Caco-2 (cell line): ENCODE results near the gene KIR2DL4. TPM values are rescaled to one million over a fixed set of nuclear protein-coding genes. Genes with fewer than 3 reads are reported as not detected.
"Not testable (repeated sequence)": the region's sequence is repeated elsewhere in the genome, so short reads cannot be mapped to it uniquely, and the experiment has no call there.

Experiments used
- Bru-seq: library from RNA; stranded (reverse); fragments of 400-500 nt; gene quantifications from one replicate; lab custom pipeline; 2021; lab: Mats Ljungman, UMichigan
- BruChase-seq, 2 experiments: library from RNA; stranded (reverse); fragments of 400-500 nt; gene quantifications; one replicate each; lab custom pipeline; 2021; lab: Mats Ljungman, UMichigan
- BruUV-seq: library from RNA; stranded (reverse); fragments of 400-500 nt; replicated peaks from 2 replicates; lab custom pipeline; 2021; lab: Mats Ljungman, UMichigan
- CTCF ChIA-PET: fragments of 300-600 bp; sonication (Branson Sonifier 250); formaldehyde crosslinking; loops from one replicate; lab custom pipeline; 2022; ENCODE audit warnings: antibody characterized with exemption; lab: Charles Lee
- POLR2A ChIA-PET: fragments of 300-600 bp; sonication (Branson Sonifier 250); formaldehyde crosslinking; loops from one replicate; lab custom pipeline; 2022; ENCODE audit warnings: antibody characterized with exemption; lab: Charles Lee
- DNase-seq, 2 experiments: peaks; one replicate each; pipeline versions ENCODE4 v3.0.0 to v3.0.0-alpha.2; 2020 to 2022
- H3K27me3 ChIP-seq: replicated peaks from 2 replicates; pipeline ENCODE4 v1.6.0; 2011; ENCODE audit warnings: low read length; ENCODE audit not compliant: control insufficient read depth, insufficient read depth
- H3K36me3 ChIP-seq: 2 replicates; pipeline ENCODE4 v1.5.1; 2011; ENCODE audit warnings: low read length; ENCODE audit not compliant: control insufficient read depth, insufficient read depth
- H3K4me1 ChIP-seq: fragments of 250-450 bp; sonication (Bioruptor Pico); 2 replicates; pipeline ENCODE4 v1.5.1; 2020; ENCODE audit warnings: mild to moderate bottlenecking
- H3K4me3 ChIP-seq: 2 replicates; pipeline ENCODE4 v1.5.1; 2011; ENCODE audit warnings: low read depth, mild to moderate bottlenecking, control low read depth, low read length
- H3K9me3 ChIP-seq: fragments of 250-450 bp; sonication (Bioruptor Pico); 2 replicates; pipeline ENCODE4 v1.5.1; 2020; ENCODE audit warnings: mild to moderate bottlenecking, moderate library complexity
- H3K27ac Mint-ChIP-seq: one replicate; pipeline ENCODE4 v1.8.0; 2022; ENCODE audit warnings: mixed read lengths; ENCODE audit not compliant: unreplicated experiment
- H3K27me3 Mint-ChIP-seq: one replicate; pipeline ENCODE4 v1.8.0; 2022; ENCODE audit warnings: mixed read lengths; ENCODE audit not compliant: insufficient read depth, unreplicated experiment
- H3K36me3 Mint-ChIP-seq: one replicate; pipeline ENCODE4 v1.8.0; 2022; ENCODE audit warnings: mild to moderate bottlenecking, mixed read lengths; ENCODE audit not compliant: insufficient read depth, unreplicated experiment
- H3K4me1 Mint-ChIP-seq: one replicate; pipeline ENCODE4 v1.8.0; 2022; ENCODE audit warnings: low read depth, mixed read lengths; ENCODE audit not compliant: unreplicated experiment
- H3K4me3 Mint-ChIP-seq: one replicate; pipeline ENCODE4 v1.8.0; 2022; ENCODE audit warnings: mild to moderate bottlenecking, moderate library complexity, mixed read lengths; ENCODE audit not compliant: unreplicated experiment
- H3K9me3 Mint-ChIP-seq: one replicate; pipeline ENCODE4 v1.8.0; 2022; ENCODE audit warnings: mixed read lengths; ENCODE audit not compliant: unreplicated experiment
- intact Hi-C: fragments of 100-400 bp; cut with micrococcal nuclease; formaldehyde crosslinking; loops from one replicate; pipeline ENCODE4 v1.10.0; 2022; ENCODE audit not compliant: unreplicated experiment
- long read RNA-seq: library from polyadenylated mRNA; stranded (forward); transcript quantifications from one replicate; pipeline ENCODE4 v2.0.0, GENCODE V29; 2022
- total RNA-seq: library from RNA; stranded (reverse); gene quantifications from 2 replicates; pipeline ENCODE4 v1.2.3, GENCODE V29; 2022
- TF ChIP-seq, protein P1 (sequence below), 2 experiments: fragments of 200-600 bp in 1 of 2; IDR thresholded peaks; 1 replicate in 1 of 2; 2 replicates in 1 of 2; pipeline versions ENCODE4 v1.5.1 to v1.8.0; 2011 to 2022; ENCODE audit warnings: antibody characterized with exemption in 1 of 2, control low read depth in 1 of 2, inconsistent platforms in 1 of 2, low read depth in 1 of 2, low read length in 1 of 2, mild to moderate bottlenecking in 1 of 2, moderate library complexity in 1 of 2; ENCODE audit not compliant: insufficient read depth in 1 of 2, severe bottlenecking in 1 of 2, unreplicated experiment in 1 of 2

Gene KIR2DL4
- total RNA-seq (not detected in 2 replicates), Bru-seq, nascent RNA (not detected), BruChase-seq, experiment 1, labeled RNA remaining after a 2-hour chase (not detected), BruChase-seq, experiment 2, labeled RNA remaining after a 6-hour chase (not detected)
- long read RNA-seq: 0 reads

DNA sequence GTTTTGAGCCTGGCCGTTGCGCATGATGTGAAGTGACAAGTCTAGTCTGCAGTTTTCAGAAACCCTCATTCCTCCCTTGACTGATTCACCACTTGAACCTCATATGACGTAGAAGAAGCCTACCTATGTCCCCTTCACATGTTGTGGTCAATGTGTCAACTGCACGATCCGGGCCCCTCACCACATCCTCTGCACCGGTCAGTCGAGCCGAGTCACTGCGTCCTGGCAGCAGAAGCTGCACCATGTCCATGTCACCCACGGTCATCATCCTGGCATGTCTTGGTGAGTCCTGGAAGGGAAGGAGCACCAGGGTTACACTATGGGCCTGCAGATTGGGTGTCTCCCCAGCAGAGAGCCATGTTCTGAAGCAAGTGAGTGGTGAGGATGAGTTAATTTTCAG, at the start of gene KIR2DL4:
KIR2DL4 (plus strand) TSS at position 201 of the 400 bp plus-strand sequence; CDS start at position 243, 42 bp downstream.
- Mint-ChIP-seq H3K27ac (no peak within 1 kb of the TSS), H3K36me3 (no peaks in the 10 kb centered on the region), H3K9me3 (no peaks in the 10 kb centered on the region), H3K27me3 (peaks cover 40% of the 10 kb centered on the region), H3K4me3 (no peak within 1 kb of the TSS), H3K4me1 (no peaks in the 10 kb centered on the region)
- DNase-seq: no peak
- Histone ChIP-seq H3K36me3 (no peaks in the 10 kb centered on the region), H3K27me3 (no peaks in the 10 kb centered on the region), H3K9me3 (no peaks in the 10 kb centered on the region; the same call in 1 of the 2 replicates), H3K4me3 (no peak within 1 kb of the TSS), H3K4me1 (no peaks in the 10 kb centered on the region)
- BruUV-seq: no TSS peak
- intact Hi-C loops: no loop called here
- ChIA-PET CTCF (no interaction called here), POLR2A (no interaction called here)
- TF ChIP-seq, protein P1, sequence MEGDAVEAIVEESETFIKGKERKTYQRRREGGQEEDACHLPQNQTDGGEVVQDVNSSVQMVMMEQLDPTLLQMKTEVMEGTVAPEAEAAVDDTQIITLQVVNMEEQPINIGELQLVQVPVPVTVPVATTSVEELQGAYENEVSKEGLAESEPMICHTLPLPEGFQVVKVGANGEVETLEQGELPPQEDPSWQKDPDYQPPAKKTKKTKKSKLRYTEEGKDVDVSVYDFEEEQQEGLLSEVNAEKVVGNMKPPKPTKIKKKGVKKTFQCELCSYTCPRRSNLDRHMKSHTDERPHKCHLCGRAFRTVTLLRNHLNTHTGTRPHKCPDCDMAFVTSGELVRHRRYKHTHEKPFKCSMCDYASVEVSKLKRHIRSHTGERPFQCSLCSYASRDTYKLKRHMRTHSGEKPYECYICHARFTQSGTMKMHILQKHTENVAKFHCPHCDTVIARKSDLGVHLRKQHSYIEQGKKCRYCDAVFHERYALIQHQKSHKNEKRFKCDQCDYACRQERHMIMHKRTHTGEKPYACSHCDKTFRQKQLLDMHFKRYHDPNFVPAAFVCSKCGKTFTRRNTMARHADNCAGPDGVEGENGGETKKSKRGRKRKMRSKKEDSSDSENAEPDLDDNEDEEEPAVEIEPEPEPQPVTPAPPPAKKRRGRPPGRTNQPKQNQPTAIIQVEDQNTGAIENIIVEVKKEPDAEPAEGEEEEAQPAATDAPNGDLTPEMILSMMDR (IDR thresholded peaks at IDR 0.05; ENCODE audit: insufficient read depth in 1 of 2, low read depth in 1 of 2, low read length in 1 of 2, severe bottlenecking in 1 of 2, unreplicated experiment in 1 of 2): no peak

GRCh38 chr19:54756204-54757110, 47.0 kb upstream of the KIR2DL4 start:
- H3K27ac Mint-ChIP-seq, H3K4me3 ChIP-seq, H3K36me3 ChIP-seq, H3K4me3 Mint-ChIP-seq, H3K9me3 ChIP-seq, H3K36me3 Mint-ChIP-seq, POLR2A ChIA-PET, H3K9me3 Mint-ChIP-seq, H3K27me3 Mint-ChIP-seq, CTCF ChIA-PET, BruUV-seq, DNase-seq, H3K27me3 ChIP-seq, H3K4me1 ChIP-seq, intact Hi-C loops, H3K4me1 Mint-ChIP-seq: not testable (repeated sequence)

DNA sequence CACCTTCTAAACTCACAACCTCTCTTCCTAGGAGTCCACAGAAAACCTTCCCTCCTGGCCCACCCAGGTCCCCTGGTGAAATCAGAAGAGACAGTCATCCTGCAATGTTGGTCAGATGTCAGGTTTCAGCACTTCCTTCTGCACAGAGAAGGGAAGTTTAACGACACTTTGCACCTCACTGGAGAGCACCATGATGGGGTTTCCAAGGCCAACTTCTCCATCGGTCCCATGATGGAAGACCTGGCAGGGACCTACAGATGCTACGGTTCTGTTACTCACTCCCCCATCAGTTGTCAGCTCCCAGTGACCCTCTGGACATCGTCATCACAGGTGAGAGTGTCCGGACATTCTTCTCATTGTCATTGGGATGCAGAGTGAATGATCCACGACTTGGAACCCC, 44.8 kb upstream of the KIR2DL4 start:
- H3K27me3 Mint-ChIP-seq, CTCF ChIA-PET, H3K27ac Mint-ChIP-seq, DNase-seq, H3K4me3 Mint-ChIP-seq, H3K36me3 Mint-ChIP-seq, H3K9me3 ChIP-seq, H3K4me1 Mint-ChIP-seq, intact Hi-C loops, H3K4me3 ChIP-seq, H3K27me3 ChIP-seq, POLR2A ChIA-PET, H3K9me3 Mint-ChIP-seq, BruUV-seq, H3K4me1 ChIP-seq, H3K36me3 ChIP-seq: not testable (repeated sequence)

DNA sequence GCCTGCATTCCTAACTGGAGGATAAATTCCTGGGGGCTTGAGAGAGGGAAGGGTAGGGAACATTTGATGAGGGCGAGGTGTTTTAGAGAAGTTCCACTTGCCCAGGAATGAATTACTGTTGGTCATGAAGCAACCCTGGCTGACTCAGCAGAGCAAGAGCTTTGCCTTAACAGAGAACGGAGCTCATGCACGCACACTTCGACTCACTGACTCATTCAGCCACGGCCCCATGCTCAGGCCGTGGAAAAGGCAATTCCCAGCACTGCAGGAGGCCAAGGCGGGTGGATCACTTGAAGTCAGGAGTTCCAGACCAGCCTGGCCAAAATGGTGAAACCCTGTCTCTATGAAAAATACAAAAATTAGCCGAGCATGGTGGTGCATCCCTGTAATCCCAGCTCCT, 39.2 kb upstream of the KIR2DL4 start:
- H3K4me3 Mint-ChIP-seq, H3K9me3 Mint-ChIP-seq, H3K36me3 Mint-ChIP-seq, BruUV-seq, H3K4me1 ChIP-seq, H3K9me3 ChIP-seq, intact Hi-C loops, H3K4me3 ChIP-seq, H3K27me3 ChIP-seq, H3K27me3 Mint-ChIP-seq, H3K36me3 ChIP-seq, POLR2A ChIA-PET, CTCF ChIA-PET, H3K27ac Mint-ChIP-seq, H3K4me1 Mint-ChIP-seq, DNase-seq: not testable (repeated sequence)

DNA sequence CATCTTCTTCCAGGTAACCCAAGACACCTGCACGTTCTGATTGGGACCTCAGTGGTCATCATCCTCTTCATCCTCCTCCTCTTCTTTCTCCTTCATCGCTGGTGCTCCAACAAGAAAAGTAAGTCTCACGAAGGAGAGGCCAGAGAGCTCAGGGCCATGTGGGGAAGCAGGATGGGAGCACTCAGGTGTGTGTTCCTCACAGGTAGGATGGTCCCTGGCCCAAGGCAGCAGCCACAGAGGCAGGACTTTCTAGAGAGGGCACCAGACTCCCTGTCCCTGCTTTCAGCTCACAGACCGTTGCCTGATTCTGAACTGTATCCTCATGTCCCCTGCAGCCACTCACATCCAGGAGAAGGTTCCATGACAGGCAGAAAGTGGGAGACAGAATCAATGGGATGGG, 36.9 kb upstream of the KIR2DL4 start:
- H3K4me3 ChIP-seq, H3K9me3 ChIP-seq, DNase-seq, H3K9me3 Mint-ChIP-seq, H3K36me3 Mint-ChIP-seq, H3K27me3 ChIP-seq, intact Hi-C loops, H3K36me3 ChIP-seq, H3K4me3 Mint-ChIP-seq, BruUV-seq, H3K27me3 Mint-ChIP-seq, H3K4me1 ChIP-seq, POLR2A ChIA-PET, H3K27ac Mint-ChIP-seq, CTCF ChIA-PET, H3K4me1 Mint-ChIP-seq: not testable (repeated sequence)

DNA sequence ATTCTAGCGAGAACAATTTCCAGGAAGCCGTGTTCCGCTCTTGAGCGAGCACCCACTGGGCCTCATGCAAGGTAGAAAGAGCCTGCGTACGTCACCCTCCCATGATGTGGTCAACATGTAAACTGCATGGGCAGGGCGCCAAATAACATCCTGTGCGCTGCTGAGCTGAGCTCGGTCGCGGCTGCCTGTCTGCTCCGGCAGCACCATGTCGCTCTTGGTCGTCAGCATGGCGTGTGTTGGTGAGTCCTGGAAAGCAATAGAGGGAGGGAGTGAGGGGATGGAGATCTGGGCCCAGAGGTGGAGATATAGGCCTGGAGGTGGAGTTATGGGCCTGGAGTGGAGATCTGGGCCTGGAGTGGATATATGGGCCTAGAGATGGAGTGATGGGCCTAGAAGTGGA, 33.8 kb upstream of the KIR2DL4 start, which contains the start of gene KIR2DL1:
KIR2DL1 (plus strand) TSS at position 148 of the 400 bp plus-strand sequence; CDS start at position 206, 58 bp downstream.
- H3K4me1 Mint-ChIP-seq, H3K36me3 Mint-ChIP-seq, DNase-seq, H3K4me3 Mint-ChIP-seq, H3K9me3 ChIP-seq, H3K27ac Mint-ChIP-seq, H3K27me3 ChIP-seq, CTCF ChIA-PET, H3K9me3 Mint-ChIP-seq, POLR2A ChIA-PET, BruUV-seq, intact Hi-C loops, H3K36me3 ChIP-seq, H3K4me1 ChIP-seq, H3K4me3 ChIP-seq: not testable (repeated sequence)
- peaks cover 12% of the 10 kb centered on the region for H3K27me3 Mint-ChIP-seq
